ENCODE measurements around the gene ZNF66.
"Not testable (repeated sequence)": the region's sequence is repeated elsewhere in the genome, so short reads cannot be mapped to it uniquely, and the experiment has no call there.

Gene ZNF66

DNA sequence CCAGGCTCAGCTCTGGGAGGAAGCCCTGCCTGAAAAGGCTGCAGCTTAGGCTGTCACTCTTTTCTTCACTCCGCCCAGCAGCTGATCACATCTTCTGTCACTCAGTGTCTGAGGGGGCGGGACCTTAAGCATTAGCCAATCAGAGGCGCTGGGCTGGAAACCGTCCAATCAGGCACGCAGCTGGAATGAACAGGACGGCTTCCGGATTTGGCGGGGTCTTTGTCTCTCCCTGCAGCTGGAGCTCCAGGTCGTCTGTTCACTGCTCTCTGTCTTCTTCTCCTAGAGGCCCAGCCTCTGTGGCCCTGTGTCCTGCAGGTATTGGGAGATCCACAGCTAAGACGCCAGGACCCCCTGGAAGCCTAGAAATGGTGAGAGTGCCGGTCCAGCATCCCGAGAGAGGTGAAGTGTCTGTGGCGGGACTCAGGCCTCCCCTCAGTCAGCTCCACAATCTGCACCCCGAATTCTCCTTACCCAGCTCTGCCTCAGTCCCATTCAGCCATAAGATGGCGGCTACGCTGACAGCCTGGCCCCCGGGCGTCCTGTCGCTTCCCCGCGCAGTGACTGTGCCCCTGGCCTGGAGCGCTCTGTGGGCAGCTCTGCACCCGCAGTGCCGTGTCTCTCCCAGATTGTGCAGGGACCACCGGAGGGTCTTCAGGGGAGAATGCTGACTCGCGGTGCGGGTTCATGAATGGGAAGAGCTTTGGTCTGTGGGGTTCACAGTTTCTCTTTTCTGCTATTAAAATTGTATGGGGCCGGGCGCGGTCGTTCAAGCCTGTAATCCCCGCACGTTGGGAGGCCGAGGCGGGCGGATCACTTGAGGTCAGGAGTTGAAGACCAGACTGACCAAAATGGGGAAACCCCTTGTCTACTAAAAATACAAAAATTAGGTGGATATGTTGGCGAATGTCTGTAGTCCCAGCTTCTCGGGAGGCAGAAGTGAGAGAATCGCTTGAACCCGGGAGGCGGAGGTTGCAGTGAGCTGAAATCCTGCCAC lies at the start of gene ZNF66:
Gene ZNF66, plus strand, starts transcription at position 222 of the 994 bp plus-strand sequence. Its CDS starts 144 bp downstream, at position 366.
- no peak for DNase-seq

DNA sequence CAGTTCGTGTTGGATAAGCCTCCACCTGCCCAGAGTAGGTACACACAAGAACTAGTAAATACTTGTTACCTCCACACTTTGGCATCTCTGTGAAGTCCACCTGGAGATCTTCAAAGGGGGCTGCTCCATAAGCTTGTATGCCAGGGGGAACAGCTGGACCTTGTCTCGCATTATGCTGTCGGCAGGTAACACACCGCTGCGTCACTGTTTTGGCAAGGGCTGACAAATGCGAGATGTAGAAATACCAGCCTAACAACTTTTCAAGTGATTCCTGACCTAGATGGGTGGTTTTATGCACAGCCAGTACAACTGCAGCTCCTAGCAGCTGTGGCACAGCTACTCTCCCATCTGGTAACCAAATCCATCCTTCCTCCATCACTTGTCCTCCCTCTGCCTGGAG lies 25.9 kb upstream of the ZNF66 start:
- DNase-seq, result not testable (repeated sequence)

DNA sequence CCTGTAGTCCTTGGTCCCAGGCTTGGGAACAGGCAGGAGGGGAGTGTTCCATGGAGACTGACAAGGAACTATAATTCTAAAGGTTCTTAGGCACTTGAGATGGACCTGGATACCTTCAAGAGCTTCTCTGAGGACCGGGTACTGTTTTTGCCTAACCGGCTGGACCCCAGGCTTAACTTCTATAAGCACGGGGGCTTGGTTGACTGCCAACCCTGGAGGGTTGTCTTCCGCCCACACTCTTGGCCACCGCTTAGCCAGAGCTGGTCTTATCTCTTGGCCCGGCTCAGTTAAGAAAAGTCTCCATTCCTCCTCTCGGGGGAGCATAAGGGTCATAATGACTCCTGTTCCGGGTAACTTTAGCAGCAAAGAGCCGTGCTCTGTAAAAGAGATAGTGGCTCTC lies 23.8 kb upstream of the ZNF66 start:
- DNase-seq, result not testable (repeated sequence)

DNA sequence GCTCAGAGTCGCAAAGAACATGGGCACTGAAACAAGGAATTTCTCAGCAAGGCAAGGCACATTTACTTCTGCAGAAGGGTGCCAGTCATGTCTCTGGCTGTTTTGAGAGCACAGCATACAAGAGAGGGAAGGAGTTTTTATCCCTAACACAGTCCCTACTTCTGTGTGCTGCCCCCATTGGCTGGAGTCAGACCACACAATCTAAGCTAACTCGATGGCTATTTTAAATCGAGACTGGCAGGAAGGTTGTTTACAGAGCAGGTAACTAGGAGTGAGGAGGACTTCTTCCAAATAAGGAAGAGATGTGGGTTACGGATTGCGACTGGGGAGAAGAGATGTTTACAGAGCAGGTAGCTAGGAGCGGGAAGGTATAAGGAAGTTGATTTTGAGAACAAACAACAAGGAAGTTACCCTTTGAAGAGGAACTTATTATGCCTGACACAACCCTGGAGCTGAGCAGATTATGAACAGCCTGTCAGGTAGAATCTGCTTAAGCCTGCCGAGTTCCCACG lies 6.8 kb upstream of the ZNF66 start:
- not testable (repeated sequence) for DNase-seq

DNA sequence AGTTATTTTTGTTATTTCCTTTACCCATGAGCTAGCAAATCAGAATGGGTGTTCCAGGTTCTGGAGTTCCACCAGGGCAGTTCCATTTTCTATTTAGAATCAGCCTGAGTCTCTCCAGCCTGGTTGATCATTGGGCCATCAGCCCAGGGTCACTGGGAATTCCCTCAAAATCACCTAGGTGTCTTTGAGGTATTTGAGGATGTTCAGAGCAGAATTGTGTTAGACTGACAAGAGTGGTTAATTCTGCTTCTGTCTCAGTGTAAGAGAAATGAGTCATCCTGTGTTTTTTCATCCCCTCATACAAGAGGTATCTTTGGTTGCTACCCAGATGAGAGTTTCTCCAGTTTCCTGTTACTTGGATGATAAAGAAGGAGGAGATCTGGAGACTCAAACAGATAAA lies 11.7 kb downstream of the ZNF66 start:
- DNase-seq, result no peak

DNA sequence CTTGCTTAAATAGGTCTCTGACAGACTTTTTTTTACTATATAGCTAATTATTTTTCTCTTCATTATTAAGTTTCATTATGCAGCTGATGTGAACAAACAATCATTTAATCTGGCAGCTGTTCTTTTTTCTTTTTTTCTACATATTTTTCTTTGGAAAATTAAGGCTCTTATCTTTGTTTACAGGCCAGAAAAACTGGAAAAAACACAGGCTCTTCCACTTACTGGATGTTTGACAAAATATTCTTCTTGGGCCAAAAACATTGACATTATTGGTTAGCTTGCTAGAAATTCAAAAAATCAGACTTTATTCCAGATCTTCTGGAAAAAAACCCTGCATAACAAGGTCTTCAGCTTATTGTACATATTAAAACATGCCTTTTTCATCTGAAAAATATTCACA lies 15.7 kb downstream of the ZNF66 start:
- no peak for DNase-seq

DNA sequence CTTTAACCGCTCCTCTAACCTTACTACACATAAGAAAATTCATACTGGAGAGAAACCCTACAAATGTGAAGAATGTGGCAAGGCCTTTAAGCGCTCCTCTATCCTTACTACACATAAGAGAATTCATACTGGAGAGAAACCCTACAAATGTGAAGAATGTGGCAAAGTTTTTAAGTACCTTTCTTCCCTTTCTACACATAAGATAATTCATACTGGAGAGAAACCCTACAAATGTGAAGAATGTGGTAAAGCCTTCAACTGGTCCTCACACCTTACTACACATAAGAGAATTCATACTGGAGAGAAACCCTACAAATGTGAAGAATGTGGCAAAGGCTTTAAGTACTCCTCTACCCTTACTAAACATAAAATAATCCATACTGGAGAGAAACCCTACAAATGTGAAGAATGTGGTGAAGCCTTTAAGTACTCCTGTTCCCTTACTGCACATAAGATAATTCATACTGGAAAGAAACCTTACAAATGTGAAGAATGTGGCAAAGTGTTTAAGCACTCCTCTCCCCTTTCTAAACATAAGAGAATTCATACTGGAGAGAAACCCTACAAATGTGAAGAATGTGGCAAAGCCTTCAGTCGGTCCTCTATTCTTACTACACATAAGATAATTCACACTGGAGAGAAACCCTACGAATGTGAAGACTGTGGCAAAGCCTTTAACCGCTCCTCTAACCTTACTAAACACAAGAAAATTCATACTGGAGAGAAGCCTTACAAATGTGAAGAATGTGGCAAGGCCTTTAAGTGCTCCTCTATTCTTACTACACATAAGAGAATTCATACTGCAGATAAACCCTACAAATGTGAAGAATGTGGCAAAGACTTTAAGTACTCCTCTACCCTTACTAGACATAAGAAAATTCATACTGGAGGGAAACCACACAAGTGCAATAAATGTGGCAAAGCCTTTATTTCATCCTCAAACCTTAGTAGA lies 30.5 kb downstream of the ZNF66 start:
- not testable (repeated sequence) for DNase-seq

DNA sequence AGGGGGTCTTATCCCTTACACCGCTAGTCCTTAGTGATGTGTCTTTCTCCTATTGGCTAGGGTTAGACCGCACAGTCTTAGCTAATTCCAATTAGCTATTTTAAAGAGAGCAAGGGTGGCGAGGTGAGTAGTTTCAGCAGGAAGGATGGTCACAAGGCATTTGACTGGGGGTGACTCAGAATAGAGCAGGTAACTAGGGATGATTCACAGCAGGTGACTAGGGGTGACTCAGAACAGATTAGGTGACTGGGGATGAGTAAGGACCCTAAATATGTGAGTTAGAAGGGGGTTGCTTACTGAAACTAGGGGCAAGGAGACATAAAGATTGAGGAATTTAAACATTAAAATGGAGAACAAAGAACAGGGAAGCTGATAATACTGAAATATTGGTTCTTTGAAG lies 64.3 kb downstream of the ZNF66 start:
- DNase-seq, result no peak
